RWPE2 (cell line): Measurements from ENCODE around the gene CCL3.

Experiments used
- ATAC-seq: fragments of 200-7000 bp; cut with Tn5 transposase; 3 replicates; pipeline ENCODE4 v1.9.1; 2021; ENCODE audit warnings: low read depth
- DNase-seq: peaks from one replicate; pipeline ENCODE4 v3.0.0-alpha.2; 2020; ENCODE audit warnings: low spot score
- H3K27ac ChIP-seq: fragments of 450-650 bp; 2 replicates; pipeline ENCODE4 v1.5.1; 2017; ENCODE audit warnings: mild to moderate bottlenecking; ENCODE audit not compliant: poor library complexity, severe bottlenecking
- H3K27me3 ChIP-seq: fragments of 250-450 bp; sonication (Bioruptor Pico); 2 replicates; pipeline ENCODE4 v1.5.1; 2021; ENCODE audit warnings: mild to moderate bottlenecking, moderate library complexity; ENCODE audit not compliant: insufficient read depth, poor library complexity, severe bottlenecking
- H3K36me3 ChIP-seq: fragments of 250-450 bp; sonication (Bioruptor Pico); 2 replicates; pipeline ENCODE4 v1.5.1; 2020; ENCODE audit warnings: low read depth, mild to moderate bottlenecking, moderate library complexity
- H3K4me1 ChIP-seq: fragments of 250-450 bp; sonication (Bioruptor Pico); 2 replicates; pipeline ENCODE4 v1.5.1; 2021; ENCODE audit warnings: mild to moderate bottlenecking, moderate library complexity; ENCODE audit not compliant: insufficient read depth, poor library complexity, severe bottlenecking
- H3K4me3 ChIP-seq: fragments of 250-450 bp; sonication (Bioruptor Pico); 2 replicates; pipeline ENCODE4 v1.5.1; 2021; ENCODE audit warnings: mild to moderate bottlenecking, moderate library complexity; ENCODE audit not compliant: severe bottlenecking
- H3K9me3 ChIP-seq: fragments of 250-450 bp; sonication (Bioruptor Pico); 2 replicates; pipeline ENCODE4 v1.5.1; 2021; ENCODE audit warnings: mild to moderate bottlenecking, moderate library complexity; ENCODE audit not compliant: severe bottlenecking
- CTCF ChIP-seq: fragments of 450-650 bp; IDR thresholded peaks from one replicate; pipeline ENCODE4 v1.5.1; 2017; ENCODE audit warnings: mild to moderate bottlenecking, moderate library complexity; ENCODE audit not compliant: poor library complexity, severe bottlenecking

CCL3 gene

GRCh38 chr17:36071751-36072150, 18.2 kb downstream of the CCL3 start:
- no peak for ATAC-seq
- Histone ChIP-seq H3K27me3 (peaks cover 4% of the 10 kb centered on the region), H3K27ac (no peak overlapping the region), H3K4me3 (no peak overlapping the region), H3K4me1 (no peaks in the 10 kb centered on the region), H3K9me3 (no peaks in the 10 kb centered on the region), H3K36me3 (no peaks in the 10 kb centered on the region)
- no peak for TF ChIP-seq CTCF
- DNase-seq, result no peak

GRCh38 chr17:36070427-36070826, 19.5 kb downstream of the CCL3 start:
- no peaks in the 10 kb centered on the region for H3K4me1 ChIP-seq
- no peak for TF ChIP-seq CTCF
- H3K27ac ChIP-seq, result no peak overlapping the region
- H3K4me3 ChIP-seq, result no peak overlapping the region
- no peak for DNase-seq
- no peaks in the 10 kb centered on the region for H3K9me3 ChIP-seq
- peaks cover 4% of the 10 kb centered on the region for H3K27me3 ChIP-seq
- no peaks in the 10 kb centered on the region for H3K36me3 ChIP-seq
- no peak for ATAC-seq

GRCh38 chr17:36069136-36069535, 20.8 kb downstream of the CCL3 start:
- ATAC-seq (no peak), DNase-seq (no peak)
- H3K27ac ChIP-seq, result no peak overlapping the region
- H3K4me3 ChIP-seq, result no peak overlapping the region
- no peaks in the 10 kb centered on the region for H3K27me3 ChIP-seq
- no peaks in the 10 kb centered on the region for H3K4me1 ChIP-seq
- no peaks in the 10 kb centered on the region for H3K9me3 ChIP-seq
- H3K36me3 ChIP-seq, result no peaks in the 10 kb centered on the region
- TF ChIP-seq CTCF, result no peak

- Histone ChIP-seq H3K36me3 (no peaks in the 10 kb centered on the region), H3K4me3 (no peak overlapping the region), H3K9me3 (no peaks in the 10 kb centered on the region), H3K4me1 (no peaks in the 10 kb centered on the region), H3K27me3 (no peaks in the 10 kb centered on the region), H3K27ac (no peak overlapping the region)
- DNase-seq, result no peak
- no peak for TF ChIP-seq CTCF
- no peak for ATAC-seq
Observed at GRCh38 chr17:36068524-36068923, 21.4 kb downstream of the CCL3 start.

- no peaks in the 10 kb centered on the region for H3K4me1 ChIP-seq
- no peak for ATAC-seq
- no peaks in the 10 kb centered on the region for H3K9me3 ChIP-seq
- no peak for TF ChIP-seq CTCF
- peaks cover under 1% of the 10 kb centered on the region for H3K27me3 ChIP-seq
- no peak overlapping the region for H3K4me3 ChIP-seq
- no peak for DNase-seq
- no peaks in the 10 kb centered on the region for H3K36me3 ChIP-seq
- H3K27ac ChIP-seq, result no peak overlapping the region
Observed at GRCh38 chr17:36066365-36066985, 23.5 kb downstream of the CCL3 start.
